Medulla oblongata (tissue), 1 donor: ENCODE data around the gene PTPRJ.
"Not testable (repeated sequence)": the region's sequence is repeated elsewhere in the genome, so short reads cannot be mapped to it uniquely, and the experiment has no call there.

ENCODE experiments used
- DNase-seq: peaks from one replicate; pipeline ENCODE4 v3.0.0-alpha.2; 2015; ENCODE audit errors: extremely low spot score

PTPRJ gene

DNA sequence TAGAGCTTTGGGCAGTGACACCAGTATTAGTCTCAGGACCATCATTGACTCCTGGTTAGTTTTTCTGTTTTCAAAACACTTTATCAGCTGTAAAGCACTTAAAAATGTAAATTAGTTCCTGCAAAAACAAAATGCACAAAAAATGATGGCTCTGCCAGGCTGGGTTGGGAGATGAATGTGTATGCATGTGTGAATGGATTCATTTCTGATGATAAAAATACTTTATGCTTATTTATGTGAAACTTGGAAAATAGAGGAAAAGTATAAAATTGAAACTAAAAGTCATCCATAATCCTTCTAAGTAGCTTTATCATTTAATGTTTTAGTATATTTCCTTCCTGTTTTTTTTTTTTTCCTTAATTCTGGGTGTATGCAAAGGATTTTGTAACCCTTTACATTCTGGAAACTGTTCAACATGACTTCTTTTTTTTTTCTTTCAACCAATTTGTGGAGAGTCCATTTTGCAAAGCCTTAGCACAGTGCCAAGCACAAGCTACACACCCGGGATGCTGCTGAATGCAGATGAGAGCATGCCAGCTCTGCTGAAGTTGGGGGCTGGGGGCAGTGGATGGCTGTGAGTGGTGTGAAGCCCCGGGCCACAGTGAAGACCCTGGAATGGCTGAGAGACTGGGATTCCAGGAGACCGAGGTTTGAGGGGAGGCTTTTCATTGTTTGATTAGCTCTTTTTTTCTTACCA lies 37.6 kb downstream of the PTPRJ start:
- DNase-seq: no peak

DNA sequence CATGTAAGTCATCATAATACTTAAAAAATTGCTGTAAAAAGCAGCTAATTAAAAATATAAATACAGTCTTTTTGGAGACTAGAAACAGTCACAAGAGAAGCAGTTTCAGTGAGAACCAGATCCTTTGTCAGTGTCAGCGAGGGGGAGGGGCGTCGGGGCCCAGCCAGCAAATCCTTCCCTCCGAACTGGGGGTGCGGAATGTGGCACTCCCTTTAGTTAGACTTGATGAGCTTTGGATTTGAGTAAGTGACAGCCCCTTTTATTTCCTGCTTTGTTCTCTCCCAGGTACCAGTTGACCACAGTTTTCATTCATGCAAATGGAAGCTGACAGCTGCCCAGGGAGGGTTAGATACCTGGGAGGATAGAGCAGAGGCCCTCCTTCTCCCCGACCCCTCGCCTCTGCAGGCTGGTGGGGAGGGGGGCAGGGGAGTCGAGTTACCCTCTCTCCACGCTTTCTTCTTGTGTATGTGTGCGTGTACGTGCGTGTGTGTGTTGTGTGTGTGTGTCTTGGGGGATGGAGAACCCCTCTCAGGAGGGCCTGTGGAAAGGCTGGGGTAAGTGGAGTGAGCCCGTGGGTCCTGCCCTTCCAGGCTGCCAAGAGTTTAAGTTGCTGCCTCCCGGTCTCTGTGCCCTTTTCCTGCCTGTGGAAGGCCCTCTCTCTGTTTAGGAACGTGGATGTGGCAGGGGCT lies 38.3 kb downstream of the PTPRJ start:
- no peak for DNase-seq

DNA sequence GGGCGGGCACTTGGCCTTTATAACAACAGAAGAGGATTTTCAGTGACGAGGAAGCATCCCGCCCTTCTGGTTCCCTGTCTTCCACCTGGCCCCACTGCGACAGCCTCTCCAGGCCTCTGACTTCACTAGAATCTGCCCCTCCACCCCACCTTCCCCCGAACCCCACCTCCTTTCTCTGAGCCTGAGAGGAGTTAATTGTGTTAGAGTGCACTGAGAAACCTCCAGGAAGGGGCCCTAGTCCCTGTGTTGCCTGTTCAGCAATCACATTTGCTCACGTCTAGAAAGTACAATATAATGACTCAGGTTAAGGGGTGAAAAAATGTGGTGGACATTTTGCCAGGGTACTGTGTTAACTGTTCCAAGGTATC lies 38.8 kb downstream of the PTPRJ start:
- DNase-seq: no peak

DNA sequence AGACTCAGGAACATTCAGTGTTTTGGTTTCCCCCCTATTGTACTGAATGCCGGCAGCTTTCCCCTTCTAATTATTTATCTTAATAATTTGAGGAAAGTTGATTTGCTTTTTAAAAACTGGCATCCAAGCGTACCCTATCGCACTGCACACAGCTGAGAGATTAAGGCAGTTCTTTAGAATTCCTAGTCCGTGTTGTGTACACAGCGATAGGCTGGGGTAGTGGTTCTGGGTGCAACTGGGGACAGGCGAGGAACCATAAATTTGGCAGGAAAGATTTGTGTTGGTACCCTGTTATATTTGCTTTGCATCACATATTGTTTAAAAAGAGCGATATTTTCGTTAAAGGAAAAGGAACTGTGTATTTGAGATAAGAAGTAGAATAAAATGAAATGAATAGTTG lies 39.2 kb downstream of the PTPRJ start:
- DNase-seq: no peak

DNA sequence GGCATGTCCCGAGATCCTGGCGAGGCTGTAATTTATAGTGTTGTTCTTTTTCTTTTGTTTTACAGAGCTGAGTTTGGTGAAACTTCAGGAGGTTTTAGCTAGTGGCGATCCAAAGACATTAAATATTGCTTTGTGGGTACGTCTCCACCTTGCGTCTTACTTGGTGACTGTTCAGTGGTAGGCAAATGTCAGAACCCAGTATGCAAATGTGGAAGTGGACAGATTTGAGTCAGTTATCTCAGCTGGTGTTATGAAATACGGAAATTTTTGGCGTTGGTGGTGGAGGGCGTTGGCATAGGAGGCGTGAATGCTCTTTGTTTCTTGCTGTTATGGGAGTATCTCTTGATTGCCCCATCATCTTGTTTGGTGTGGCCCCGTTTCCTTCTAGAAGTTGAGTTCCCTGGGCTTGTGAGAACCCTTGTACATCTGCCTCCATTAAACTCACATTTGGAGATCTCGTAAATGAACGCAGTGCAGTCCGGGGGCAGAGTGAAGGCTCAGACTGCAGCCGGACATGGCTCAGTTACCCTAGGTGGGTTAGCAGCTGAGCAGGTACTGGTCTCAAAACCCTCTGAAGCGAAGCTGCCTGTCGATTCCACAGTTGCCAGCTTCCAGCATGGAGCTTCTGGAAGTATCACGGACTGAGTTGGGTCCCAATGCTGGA lies 39.9 kb downstream of the PTPRJ start:
- no peak for DNase-seq

DNA sequence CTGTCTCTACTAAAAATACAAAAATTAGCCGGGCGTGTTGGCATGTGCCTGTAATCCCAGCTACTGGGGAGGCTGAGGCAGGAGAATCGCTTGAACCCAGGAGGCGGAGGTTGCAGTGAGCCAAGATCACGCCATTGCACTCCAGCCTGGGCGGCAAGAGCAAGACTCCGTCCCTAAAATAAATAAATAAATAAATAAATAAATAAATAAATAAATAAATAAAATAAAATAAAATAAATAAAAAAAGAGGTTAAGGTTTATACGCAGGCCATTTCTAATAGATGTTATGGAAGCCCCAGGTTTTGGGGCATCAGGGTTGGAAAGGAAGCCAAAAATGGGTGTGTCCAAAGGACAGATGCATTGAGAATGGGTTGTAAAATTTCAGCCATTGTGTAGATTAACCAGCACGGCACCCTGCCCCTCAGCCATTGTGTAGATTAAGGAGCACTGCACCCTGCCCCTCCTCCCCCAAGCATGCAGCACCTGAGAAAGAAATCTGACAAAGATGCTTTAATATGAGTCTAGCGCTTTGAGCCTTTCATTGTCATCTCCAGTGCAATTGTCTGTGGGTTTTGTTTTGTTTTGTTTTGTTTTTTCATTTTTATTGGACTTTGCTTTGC lies 41.0 kb downstream of the PTPRJ start:
- not testable (repeated sequence) for DNase-seq

DNA sequence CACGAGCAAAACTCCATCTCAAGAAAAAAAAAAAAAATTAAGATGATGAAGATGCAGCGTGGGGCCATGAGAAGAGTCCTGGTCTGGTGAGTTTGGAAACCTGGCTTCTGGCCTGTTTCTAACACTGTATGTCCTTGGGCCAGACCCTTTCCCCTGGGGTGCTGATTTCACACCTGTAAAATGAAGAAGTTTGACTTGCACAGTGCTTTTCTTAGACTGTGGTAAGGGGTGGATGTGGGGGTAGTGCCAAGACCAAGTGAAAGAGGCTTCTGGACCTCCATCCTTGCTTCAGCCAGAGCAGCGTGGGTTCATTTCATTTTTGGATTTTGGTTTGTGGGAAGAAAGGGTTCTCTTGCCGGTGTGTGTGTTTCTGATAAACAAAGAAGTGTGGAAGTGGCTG lies 42.1 kb downstream of the PTPRJ start:
- DNase-seq: no peak

DNA sequence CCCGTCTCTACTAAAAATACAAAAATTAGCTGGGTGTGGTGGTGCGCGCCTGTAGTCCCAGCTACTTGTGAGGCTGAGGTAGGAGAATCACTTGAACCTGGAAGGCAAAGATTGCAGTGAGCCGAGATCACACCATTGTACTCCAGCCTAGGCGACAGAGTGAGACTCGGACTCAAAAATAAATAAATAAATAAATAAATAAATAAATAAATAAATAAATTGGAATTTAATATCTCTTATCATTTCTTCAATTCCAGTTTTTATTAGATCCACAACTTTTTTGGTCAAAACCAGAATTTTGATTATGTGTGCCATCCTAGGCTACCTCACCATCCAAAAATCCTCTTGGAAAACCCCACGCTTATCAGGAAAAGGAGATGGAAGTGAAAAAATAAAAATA lies 43.2 kb downstream of the PTPRJ start:
- not testable (repeated sequence) for DNase-seq

DNA sequence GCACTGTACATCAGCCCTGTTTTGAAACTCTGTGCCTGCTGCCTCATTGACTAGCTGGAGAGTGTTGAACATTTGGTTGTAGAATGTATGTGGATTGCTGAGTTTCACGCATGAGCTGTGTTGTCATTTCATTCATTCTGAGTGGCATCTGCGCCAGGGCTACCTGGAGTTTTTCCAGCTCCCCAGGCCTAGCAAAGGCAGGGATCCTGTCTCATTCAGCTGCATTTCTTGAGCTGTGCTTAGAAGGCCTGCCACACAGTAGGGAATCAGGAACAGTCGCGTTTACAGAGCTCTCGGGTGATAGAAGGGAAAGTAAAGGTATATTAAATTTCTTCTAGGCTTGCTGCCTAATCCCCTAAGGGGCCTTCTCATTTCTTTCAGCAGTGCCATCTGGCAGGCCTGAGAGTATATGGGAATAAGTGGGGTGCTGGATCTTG lies 44.3 kb downstream of the PTPRJ start:
- DNase-seq: no peak

DNA sequence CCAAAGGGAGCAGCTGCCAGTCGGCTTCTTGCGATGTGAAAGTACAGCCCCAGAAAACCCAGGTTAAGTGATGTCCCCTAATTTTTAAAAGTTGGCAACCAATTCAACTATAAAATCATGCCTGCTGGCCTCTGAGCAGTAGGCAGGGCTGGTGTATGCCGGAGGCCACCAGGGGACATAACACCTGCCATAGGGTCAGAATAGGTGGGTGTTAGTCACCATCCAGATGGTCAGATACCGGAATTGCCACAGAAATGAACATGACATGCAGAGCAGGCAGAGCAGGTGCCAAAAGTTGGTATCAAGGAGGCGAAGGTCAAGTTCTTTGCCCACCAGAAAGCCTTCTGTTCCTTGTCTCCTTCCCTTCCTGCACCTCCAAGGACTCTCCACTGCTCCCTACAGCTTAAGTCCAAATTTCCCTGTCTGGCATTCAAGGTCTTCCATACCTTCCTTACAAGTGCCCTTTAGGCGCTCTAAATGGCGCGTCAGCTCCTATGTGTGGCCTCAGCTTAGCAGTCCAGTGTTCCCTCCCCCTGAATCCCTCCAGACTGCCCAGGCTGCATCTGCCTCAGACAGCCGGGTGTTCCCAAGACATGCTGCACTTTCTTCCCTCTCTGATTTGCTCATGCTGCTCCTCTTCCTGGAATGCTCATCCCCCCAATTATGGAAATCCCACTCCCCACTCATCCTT lies 45.1 kb downstream of the PTPRJ start:
- no peak for DNase-seq

DNA sequence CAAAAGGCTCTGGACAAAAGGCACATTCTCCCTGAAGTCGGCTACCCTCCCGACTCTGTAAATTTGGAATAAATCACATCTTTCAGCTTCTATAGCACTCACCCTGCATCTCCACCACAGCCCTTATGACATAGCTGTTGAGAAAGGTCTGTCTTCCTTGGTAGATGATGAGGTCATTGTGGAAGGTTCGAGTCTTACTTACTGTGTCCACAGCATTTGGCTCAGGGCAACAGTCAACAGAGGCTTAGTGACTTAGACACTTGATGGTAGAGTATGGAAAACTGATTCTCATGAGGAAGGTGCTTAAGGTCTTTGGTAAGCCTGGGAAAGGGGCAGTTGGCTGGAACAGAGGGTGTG lies 45.6 kb downstream of the PTPRJ start:
- DNase-seq: no peak

DNA sequence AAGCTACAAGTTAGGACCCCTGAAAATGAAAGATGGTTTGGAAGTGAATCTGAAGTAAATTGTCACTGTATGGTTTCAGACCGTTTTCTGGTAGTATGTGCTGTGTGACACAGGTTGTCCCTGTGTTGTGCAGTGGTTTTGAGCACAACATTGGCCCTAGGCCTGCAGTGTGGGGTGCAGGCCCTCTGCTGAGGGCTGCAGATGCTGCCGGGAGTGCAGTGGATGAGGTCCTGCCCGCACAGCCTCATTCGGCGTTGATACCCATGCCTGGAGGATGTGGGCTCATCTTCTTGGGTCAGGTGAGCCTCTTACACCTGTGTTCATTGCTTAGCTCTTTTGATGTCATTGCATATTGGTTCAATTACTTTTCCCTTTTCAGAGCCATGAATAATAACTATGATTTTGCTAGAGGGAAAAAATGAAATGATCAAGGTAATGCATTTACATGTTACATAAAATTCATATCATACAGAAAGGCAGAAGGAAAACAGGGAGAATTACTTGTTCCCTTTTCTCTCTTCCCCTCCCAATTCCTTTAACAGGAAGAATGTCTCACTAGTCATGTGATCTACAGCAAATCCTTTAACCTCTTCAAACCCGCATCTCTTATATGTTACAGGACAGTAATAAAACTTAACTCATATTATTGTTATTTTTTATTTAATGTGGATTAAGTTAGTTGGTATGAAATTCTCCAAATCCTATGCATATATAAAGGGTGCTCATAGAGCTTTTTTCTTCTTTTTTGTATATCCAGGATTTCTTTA lies 48.7 kb downstream of the PTPRJ start:
- DNase-seq: peak; percentile 48

DNA sequence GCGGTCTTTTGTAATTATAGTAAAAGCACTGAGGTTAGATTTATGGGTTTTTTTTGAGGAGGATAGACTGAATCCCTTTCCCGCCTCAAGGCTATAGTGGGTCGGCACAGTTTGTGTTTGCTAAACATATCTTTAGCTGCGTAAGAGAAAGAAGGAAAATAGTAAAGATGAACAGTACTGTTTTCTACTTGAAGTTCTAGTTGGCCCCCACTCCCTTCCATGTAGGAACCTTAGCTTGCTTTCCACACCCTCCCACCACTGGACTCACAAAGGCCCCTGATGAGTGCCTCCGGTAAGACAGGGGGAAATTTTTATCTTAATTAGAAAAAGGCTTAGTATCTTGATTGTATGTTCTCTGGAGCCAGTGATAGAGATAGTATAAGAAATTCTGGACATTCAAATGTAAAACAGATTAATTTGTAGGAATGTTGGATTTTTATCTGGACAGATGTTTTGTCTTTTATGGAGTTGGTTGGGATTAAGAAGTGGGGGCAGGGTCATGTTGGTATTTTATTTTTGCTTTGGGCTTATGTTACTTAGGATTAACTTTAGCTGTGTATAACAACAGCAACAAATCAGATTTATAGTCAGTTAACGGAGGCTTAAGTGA lies 49.4 kb downstream of the PTPRJ start:
- no peak for DNase-seq

DNA sequence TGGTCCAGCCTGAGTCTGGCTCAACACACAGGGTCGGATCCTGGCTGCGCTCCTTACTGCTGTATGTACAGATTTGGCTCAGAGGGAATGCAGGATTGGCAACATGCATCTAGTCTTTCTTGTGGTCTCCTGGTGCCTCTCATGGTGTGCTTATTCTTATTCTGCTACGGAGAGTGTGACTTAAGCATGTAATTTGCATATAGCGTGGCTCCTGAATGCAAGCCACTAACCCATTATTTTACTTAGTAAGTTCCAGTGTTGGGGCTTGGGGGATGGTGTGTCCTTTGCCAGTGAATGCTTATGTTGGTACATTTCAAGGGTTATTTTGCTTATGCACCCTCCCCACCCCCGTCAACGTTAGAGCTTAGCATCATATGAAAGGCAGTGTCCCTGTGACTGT lies 51.2 kb downstream of the PTPRJ start:
- DNase-seq: no peak

DNA sequence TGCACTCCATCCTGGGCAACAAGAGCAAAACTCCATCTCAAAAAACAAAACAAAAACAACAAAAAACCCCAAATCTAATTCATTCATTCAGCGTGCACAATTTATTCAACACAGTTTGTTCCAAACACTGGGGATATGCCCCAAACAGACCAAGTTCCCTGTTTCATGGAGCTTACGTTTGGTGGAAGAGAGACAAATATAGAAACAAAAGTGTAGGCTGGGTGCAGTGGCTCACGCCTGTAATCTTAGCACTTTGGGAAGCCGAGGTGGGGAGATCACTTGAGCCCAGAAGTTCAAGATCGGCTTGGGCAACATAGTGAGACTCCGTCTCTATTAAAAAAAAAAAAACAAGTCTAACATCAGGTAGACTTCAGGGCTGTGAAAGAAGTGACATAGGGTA lies 52.4 kb downstream of the PTPRJ start:
- no peak for DNase-seq

DNA sequence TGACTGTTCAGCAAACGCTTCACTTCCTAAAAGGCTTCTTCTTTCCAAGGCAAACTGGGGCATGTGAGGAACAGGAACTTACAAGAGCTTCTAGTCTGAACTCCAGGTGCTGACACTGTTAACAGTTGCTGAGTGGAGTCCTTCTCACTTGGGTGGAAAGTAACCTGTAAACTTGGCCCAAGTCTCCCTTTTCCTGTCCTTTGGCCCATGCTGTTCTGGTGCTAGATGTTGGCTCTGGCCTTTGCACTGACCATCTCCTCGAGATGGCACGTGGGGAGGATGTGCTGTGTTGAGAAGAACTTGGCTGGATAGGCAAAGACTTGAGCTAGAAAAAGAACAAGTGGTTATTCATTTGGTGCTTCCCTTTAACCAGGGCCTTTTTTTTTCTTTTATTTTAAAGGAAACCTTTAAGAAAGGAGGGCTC lies 53.6 kb downstream of the PTPRJ start:
- peak; percentile 74 for DNase-seq

DNA sequence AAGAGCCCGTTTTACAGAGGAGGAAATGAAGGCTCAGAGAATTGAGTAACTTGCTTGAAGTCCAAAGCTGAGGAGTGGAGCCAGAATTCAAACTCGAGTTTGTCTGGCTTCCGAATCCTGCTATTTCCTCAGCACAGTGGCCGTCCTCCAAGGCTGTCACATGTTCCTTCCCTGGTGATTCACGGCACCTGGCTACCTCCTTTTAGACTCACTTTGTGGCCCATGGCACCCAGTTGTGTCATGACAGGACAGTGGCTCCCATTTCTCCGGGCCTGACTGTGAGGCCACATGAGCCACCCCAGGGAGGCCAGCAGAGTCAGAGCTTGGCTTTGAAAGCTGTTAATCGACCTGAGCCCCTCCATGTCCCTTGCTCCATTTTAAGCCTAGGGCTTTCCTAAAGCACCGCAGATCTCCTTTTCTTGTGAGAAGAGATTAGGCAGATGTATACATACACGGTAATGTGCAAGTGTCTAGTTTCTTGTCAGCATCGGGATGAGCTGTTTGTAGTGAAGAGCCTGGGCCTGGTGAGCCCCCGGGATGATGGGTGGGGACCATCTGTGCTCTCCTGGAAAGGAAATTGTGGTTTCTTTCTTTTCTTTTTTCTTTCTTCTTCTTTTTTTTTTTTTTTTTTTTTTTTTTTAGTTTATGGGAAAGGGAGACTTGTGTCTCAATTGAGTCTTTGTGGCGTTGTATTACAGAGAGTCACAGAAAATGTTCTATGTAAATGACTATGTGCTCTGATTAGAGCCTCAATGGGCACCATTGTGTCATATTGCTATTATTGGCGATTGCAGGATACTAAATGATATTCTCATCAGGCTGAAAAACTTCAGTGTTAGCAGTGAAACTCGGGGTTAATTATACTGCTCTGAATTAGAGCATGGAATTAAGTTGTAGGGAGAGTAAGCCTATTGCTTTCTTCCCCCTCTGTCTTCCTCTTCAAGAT lies 54.8 kb downstream of the PTPRJ start:
- peak; percentile 80 for DNase-seq

DNA sequence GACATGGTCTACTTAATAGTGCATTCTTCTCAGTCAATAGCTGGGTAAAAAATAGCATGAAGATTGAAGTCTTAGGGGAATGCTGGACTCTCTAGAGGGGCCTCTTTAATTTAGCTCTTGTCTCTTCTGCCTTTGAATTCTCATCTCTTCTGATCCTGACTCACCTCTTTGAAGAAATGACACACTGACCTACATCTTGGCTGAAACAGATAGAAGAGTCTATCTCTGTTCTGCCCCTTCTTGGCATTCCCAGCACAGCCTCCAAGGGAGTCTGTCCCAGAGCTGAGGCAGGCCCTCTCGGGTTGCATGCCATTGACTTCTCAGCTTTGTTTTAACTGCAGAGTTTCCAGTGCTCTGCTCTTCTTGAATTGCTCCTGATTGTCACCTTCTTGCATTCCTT lies 55.7 kb downstream of the PTPRJ start:
- DNase-seq: peak; percentile 44

DNA sequence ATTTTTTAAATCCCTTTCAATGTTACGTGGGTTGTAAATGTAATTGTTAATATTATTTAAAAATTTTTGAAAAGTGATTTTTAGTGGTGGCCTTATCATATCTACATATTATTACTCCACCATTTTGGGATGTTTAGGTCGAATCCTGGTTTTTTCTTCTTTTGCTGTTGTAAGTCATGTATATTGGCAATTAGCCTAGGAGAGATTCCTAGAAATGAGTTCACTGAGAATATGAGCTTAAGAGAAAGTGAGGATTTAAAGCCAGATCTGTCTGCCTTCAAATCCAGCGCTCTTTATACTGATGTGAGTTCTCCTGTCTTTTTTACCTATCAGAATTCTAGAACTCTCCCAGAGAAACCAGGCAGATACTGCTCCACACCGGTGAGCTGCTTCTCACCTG lies 56.1 kb downstream of the PTPRJ start:
- no peak for DNase-seq
